NCI-H2227 (cell line): Measurements from ENCODE around the gene DCAKD.
A peak's percentile ranks its signal among the peaks of the same experiment; 100 is the strongest.

Experiments
- DNase-seq: peaks from one replicate; lab custom pipeline; 2025; ENCODE audit not compliant: unreplicated experiment; lab: John Stamatoyannopoulos, UW

Gene DCAKD

GRCh38 chr17:45032174-45032541 lies 19.3 kb downstream of the DCAKD start:
- DNase-seq, result no peak

GRCh38 chr17:45031231-45032173 lies 19.9 kb downstream of the DCAKD start:
- DNase-seq, result no peak

GRCh38 chr17:45030733-45031132 lies 20.7 kb downstream of the DCAKD start:
- DNase-seq, result no peak

- no peak for DNase-seq
These were observed 21.5 kb downstream of the DCAKD start for GRCh38 chr17:45029758-45030423.

- no peak for DNase-seq
These were observed 22.3 kb downstream of the DCAKD start for GRCh38 chr17:45029096-45029495.

- DNase-seq, result peak; percentile 37
These were observed 28.6 kb downstream of the DCAKD start for GRCh38 chr17:45022655-45023339.

- no peak for DNase-seq
These were observed 29.2 kb downstream of the DCAKD start for GRCh38 chr17:45022288-45022648.

- DNase-seq, result no peak
These were observed 29.7 kb downstream of the DCAKD start for GRCh38 chr17:45021607-45022287.

GRCh38 chr17:45020354-45021138 lies 30.9 kb downstream of the DCAKD start:
- peak; percentile 77 for DNase-seq

- peak; percentile 63 for DNase-seq
These were observed 32.4 kb downstream of the DCAKD start for GRCh38 chr17:45018848-45019711.

GRCh38 chr17:45018514-45018847 lies 33.0 kb downstream of the DCAKD start:
- DNase-seq, result no peak

GRCh38 chr17:45016823-45017222 lies 34.6 kb downstream of the DCAKD start:
- peak; percentile 21 for DNase-seq

GRCh38 chr17:45016237-45016636 lies 35.2 kb downstream of the DCAKD start:
- no peak for DNase-seq

- peak; percentile 73 for DNase-seq
These were observed 38.1 kb downstream of the DCAKD start for GRCh38 chr17:45013021-45013997.

- no peak for DNase-seq
These were observed 39.7 kb downstream of the DCAKD start for GRCh38 chr17:45011767-45012166.

GRCh38 chr17:45009676-45010467 lies 41.6 kb downstream of the DCAKD start:
- no peak for DNase-seq

- no peak for DNase-seq
These were observed 43.2 kb downstream of the DCAKD start for GRCh38 chr17:45008216-45008615.
